AML-193 (cell line): ENCODE data around the gene ATG4C.

ENCODE experiments used
- DNase-seq, 2 experiments: peaks; one replicate each; lab custom pipeline; 2025; lab: John Stamatoyannopoulos, UW

The ATG4C gene

GRCh38 chr1:62840555-62840954, 56.6 kb downstream of the ATG4C start:
- DNase-seq, result no peak

DNA sequence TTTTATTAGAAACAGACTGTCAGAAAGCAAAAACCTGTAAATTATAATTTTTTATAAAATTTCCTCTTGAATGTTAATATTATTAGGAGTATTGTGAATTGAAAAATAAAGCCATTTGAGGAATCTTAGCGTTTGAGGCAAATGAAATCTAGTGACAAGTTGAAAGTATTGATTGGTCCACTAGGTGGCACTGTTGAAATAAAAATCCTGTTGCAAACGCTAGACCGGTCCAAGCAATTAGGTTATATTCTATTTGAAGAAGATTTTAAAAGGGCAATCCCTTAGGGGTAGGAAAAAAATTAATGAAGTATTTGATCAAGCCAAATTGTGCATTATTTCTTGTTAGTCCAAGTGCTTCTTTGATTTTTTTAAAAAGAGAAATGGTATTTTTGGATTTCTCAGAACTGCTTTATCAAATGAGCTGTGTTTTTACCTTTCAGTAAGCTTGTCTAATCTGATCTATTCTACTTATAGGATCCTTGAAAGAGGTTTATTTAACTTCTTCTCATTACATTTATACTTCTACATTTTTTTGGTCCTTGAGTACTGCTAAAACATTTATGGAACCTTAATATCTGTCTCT, 57.7 kb downstream of the ATG4C start:
- DNase-seq, result peak; percentile 53 to 56

DNA sequence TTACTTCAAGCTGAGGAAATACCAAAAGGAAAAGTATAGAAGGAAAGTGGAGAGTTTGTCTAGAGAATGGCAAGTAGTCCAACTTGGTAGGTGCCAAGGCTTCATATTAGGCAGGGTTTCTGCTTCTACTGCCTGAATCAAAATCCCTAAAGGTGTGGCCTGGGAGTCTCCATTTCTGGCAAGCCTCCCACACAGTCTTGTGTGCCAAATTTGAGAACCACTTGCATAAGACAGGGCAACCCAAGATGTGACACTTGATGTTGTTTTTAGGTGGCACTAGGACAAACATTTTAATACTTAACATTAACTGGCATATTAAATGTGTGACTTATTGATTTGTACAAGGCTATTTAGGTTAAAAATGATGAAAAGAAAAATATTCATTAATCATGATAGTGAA, 60.1 kb downstream of the ATG4C start:
- no peak for DNase-seq

DNA sequence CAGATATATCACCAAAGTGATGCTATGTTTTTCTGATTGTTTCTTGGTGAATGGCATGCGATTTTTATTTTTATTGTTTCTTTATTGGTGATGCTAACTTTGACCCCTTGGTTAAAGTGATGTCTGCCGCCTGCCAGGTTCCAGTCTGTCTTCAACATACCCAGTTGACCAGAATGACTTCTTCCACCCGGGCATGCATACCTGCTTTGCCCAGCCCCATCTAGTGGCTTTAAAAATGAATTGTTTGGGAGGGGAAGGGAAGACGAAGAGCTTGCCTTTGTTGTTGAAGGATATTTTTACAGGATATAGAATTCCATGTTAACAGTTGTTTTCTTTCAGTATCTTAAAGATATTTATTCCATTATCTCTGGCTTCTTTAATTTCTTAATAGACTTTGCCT, 65.1 kb downstream of the ATG4C start:
- no peak for DNase-seq

DNA sequence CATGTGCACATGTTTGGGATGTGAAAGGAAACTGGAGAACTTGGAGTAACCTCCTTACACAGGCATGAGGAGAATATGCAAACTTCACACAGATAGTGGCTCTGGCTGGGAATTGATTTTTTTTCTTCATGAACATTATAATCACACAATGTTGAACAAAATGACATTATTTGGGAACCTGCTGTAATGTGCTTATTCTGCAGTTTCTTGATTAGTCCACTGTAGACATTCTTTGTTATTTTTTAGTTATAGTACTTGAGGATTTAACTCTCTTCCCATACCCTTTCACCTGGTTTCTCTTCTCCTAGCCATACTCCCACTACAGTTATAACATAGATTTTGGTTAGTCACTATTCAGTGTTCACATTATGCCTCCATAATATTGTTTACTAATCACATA, 68.3 kb downstream of the ATG4C start:
- no peak for DNase-seq

- no peak for DNase-seq
These were observed 73.0 kb downstream of the ATG4C start for GRCh38 chr1:62856960-62857359.

- no peak for DNase-seq
These were observed 85.4 kb downstream of the ATG4C start for GRCh38 chr1:62869217-62869754.

DNA sequence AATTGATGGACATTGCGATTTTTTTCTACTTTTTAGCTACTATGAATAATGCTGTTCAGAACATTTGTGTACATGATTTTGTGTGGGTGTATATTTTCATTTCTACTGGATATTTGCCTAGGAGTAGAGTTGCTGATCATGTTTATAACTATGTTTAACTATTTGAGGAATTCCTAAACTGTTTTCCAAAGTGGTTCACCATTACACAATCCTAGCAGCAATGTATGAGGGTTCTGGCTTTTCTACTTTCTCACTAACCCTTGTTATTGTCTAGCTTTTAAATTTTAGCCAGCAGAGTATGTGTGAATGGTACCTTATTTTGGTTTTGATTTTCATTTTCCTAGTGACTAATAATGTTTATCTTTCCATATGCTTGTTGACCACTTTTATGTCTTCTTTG, 86.2 kb downstream of the ATG4C start:
- DNase-seq, result no peak

GRCh38 chr1:62875676-62876075, 91.7 kb downstream of the ATG4C start:
- no peak for DNase-seq

DNA sequence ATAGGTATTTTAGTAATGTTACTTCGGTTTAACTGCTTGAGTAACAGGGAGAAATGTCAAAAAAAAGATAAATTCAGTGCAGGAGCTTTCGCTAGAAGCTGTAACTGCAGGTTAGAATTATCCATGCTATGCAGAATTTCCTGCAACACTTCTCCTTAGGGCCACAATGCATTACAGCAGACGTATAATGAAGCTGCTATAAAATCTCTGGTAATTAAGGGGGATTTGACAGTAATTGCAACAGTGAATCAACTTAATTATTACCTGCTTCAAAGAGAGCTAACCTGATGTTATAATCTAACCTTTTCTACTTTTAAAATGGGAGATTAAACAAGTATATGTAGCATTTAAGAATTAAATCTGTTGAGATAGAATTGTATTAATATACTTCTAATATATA, 92.6 kb downstream of the ATG4C start:
- no peak for DNase-seq

- DNase-seq, result no peak
These were observed 93.6 kb downstream of the ATG4C start for GRCh38 chr1:62877579-62877978.

DNA sequence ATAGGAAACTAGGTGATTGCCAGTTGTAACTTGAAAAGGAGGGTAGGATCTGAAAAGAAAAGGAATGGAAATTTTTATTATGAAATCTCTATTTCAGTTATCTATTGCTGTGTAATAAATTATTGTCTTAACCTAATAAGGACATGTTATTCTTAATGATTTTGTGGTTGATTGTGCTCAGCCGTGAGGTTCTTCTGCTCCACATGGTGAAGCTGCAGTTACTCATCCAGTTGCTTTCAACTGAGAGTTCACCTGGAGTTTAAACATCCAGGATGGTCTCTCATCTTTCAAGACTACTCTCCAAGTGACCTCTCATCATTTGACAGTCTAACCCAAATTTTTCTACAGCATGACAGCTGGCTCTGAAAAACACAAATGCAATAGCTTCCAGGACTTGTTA, 96.0 kb downstream of the ATG4C start:
- DNase-seq, result no peak

DNA sequence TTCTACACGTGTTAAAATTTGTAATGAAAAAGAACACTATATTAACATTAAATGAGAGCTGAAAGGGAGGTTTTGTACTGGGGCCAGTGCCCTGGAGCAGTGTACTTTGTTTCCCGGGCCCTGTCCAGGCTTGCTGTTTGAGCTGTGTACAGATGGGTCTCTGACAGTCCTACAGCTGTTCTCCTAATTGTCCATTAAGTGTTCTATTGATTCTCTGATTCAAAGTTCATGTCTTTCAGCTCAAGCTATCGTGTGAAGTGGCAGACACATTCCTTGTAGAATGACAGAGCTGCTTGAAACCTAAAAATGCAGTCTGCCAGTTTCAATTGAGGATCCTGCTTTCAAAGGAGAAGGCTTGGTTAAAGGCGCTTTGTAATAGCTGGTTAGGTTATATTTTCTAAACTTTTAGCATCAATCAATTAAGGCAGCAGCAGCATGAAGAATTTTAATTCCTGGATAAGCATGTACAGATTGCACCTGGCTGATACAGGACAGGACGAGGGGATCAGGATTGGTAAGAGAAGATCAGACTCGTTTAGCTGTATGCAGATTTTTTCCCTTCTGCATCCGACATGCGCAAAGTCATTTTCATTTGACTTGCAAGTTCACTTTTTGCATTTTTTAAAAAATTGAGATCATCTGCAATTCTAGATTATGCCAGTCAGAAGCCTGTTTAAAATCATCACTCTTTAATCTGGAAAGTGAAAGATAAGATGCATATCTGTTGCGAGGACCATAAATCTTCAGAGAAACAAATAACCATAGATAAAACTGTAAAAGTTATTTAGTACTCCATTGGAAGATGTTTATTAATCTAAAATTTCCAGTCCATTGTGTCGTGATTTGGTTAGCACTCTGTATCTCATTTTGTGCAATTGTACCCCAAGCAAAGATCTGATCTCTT, 98.5 kb downstream of the ATG4C start:
- no peak for DNase-seq

DNA sequence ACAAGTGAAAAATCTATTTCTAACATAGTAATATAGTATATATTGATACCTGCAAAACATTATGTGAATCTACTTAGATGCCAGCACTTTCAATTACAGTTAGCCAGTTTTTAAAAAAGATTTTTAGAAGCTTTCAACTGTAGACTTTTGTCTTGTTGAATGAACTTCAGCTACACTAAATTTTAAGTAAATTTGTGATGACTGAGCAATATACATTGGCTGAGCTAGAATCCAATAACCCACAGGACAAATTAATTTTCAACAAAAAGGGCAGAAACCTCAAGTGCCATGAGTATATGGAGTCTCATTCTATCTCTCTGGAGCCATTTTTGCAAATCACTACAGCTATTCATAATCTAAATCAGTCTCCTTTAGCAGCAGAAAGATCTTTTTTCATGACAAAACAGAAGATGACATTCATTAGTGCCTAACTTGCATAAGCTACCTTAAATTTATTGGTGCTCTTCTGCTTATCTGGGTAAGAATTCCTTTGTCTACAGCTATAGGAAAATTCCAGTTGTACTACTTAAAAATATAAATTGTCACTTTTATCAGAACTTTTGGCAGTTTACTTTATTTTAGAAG, 100.3 kb downstream of the ATG4C start:
- no peak for DNase-seq

- no peak for DNase-seq
These were observed 104.0 kb downstream of the ATG4C start for GRCh38 chr1:62887799-62888507.

DNA sequence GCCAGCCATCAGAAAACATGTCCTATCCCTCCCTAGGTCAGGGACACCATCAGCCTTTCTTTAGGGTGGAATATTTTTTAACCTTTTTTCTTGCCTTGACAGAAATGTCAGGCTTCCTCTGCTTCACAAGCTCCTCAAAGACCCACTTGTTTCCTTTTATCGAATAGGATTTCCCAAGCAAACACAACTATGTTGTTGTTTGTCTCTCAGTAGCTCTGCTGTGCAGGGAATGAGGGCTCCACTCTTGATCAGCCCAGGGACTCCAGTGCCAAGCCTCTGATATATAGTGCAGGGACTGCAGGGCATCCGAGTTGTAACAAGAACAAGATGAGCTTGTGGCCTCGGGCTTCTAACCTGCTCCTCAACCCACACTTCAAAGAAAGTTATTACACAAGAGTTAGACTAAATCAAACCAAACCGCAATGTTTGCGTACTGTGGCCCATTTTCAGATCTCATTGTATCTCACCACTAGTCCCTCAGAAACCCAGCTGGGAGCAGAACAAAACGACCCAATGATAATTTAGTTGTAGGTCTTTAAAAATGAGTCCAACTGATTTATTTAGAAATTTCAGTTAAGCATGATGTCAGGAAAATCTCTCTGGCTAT, 108.1 kb downstream of the ATG4C start:
- no peak for DNase-seq

GRCh38 chr1:62897788-62898187, 113.9 kb downstream of the ATG4C start:
- no peak for DNase-seq

GRCh38 chr1:62900566-62900965, 116.6 kb downstream of the ATG4C start:
- no peak for DNase-seq

DNA sequence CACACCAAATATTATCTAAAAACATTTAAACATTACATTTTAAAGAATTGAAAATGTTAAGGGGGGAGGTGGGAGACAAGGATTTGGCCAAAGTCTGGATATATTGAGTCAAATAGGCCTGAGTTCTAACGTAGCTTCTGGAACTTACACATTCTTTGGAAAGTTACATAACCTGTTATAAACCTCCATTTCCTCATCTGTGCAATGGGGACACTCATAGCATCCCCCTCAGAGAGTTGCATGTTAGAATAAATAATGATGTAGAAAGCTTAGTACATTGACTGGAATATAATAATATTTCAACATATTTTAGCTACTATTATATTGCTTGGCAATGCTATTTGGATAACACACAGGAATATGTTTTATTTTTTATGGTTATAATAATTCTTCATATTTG, 117.7 kb downstream of the ATG4C start:
- no peak for DNase-seq

GRCh38 chr1:62903522-62903921, 119.6 kb downstream of the ATG4C start:
- no peak for DNase-seq

DNA sequence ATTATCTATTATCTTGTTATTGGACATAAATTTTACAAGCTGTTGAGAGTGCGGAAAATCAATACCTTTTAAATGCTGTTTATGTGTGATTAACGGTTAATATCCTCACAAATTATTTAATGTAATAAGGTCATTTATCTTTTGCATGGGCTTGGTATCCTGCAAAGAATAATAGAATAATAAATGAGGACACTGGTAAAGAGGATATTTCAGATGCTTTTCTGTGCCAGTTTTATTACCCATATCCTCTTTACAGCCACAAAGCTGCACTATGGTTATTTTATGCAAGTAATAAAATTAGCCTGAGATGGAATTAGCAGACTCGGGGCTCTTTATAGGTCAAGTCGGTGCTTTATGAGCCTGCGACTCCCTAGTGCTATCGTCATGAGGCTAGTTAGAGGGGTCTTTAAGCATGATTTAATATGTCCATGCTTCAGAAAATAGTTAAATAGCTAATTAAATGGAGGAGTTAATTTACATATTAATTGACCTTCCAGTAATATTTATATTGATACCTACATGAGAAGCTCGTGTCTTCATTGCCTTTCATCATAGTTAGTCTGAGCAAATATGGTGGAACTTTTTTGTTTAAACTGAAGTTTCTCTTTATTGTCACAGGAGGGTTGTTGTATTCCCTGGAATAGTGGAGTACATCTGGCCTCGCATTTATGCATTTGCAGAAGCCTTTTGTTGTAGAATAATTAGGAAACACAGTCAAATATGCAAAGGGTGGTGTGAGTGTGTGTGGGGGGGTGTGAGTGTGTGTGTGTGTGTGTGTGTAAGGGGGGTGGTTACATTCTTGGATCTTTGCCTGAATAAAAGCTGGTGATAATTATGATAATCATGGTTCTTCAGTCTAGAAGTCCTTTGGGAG, 120.3 kb downstream of the ATG4C start:
- no peak for DNase-seq
